Brain microvascular endothelial cell (primary cell): Measurements from ENCODE around the gene SPNS1.

Source experiments
- DNase-seq: peaks from one replicate; pipeline ENCODE4 v3.0.0-alpha.2; 2020
- H3K27ac ChIP-seq: fragments of 250-450 bp; sonication (Bioruptor Pico); 2 replicates; pipeline ENCODE4 v1.5.1; 2020; ENCODE audit warnings: mild to moderate bottlenecking, moderate library complexity
- H3K27me3 ChIP-seq: fragments of 250-450 bp; sonication (Bioruptor Pico); replicated peaks from 2 replicates; pipeline ENCODE4 v1.5.1; 2020; ENCODE audit warnings: mild to moderate bottlenecking
- H3K36me3 ChIP-seq: fragments of 250-450 bp; sonication (Bioruptor Pico); replicated peaks from 2 replicates; pipeline ENCODE4 v1.5.1; 2020; ENCODE audit warnings: mild to moderate bottlenecking
- H3K4me3 ChIP-seq: 2 replicates; pipeline ENCODE4 v1.5.1; 2011; ENCODE audit warnings: low read depth, mild to moderate bottlenecking, control low read depth, low read length, moderate library complexity
- in situ Hi-C: cut with HindIII; loops from 2 replicates; pipeline ENCODE4 v1.10.0; 2017; ENCODE audit warnings: low sequenced_read_pairs, low pct_ligation_motif_present
- TF ChIP-seq, protein P1 (sequence below): IDR thresholded peaks from 2 replicates; pipeline ENCODE4 v1.5.1; 2011; ENCODE audit warnings: low read depth, mild to moderate bottlenecking, moderate library complexity, low read length, control low read depth, inconsistent platforms; ENCODE audit errors: missing control alignments

SPNS1 gene

DNA sequence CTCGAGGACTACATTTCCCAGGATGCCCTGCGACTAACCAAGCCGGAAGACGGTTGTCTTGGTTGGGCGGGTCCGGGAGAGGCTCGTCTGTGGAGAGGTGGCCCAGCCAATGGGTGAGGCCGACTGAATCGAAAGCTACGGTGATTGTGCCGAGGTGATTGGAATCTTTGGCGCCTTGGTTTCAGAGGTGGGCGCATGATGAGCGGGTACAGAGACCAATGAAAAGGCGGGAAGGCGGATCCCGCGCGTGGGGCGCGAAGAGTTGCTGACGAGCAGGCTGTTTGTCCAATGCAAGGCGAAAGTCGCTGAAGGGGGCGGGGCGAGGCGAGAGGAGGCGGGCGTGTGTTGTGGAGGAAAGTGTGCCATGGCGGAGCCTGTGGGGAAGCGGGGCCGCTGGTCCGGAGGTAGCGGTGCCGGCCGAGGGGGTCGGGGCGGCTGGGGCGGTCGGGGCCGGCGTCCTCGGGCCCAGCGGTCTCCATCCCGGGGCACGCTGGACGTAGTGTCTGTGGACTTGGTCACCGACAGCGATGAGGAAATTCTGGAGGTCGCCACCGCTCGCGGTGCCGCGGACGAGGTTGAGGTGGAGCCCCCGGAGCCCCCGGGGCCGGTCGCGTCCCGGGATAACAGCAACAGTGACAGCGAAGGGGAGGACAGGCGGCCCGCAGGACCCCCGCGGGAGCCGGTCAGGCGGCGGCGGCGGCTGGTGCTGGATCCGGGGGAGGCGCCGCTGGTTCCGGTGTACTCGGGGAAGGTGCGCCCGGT lies 23.7 kb upstream of the SPNS1 start, which contains the start of gene NFATC2IP:
Gene NFATC2IP (plus strand): TSS at position 290 of the 762 bp plus-strand sequence. CDS start 75 bp downstream, at position 365.
- Histone ChIP-seq H3K4me3 (peak within 1 kb of the TSS; percentile 80), H3K27ac (peak within 1 kb of the TSS; percentile 34), H3K36me3 (peaks cover 5% of the 10 kb centered on the region), H3K27me3 (no peaks in the 10 kb centered on the region)
- TF ChIP-seq, protein P1, sequence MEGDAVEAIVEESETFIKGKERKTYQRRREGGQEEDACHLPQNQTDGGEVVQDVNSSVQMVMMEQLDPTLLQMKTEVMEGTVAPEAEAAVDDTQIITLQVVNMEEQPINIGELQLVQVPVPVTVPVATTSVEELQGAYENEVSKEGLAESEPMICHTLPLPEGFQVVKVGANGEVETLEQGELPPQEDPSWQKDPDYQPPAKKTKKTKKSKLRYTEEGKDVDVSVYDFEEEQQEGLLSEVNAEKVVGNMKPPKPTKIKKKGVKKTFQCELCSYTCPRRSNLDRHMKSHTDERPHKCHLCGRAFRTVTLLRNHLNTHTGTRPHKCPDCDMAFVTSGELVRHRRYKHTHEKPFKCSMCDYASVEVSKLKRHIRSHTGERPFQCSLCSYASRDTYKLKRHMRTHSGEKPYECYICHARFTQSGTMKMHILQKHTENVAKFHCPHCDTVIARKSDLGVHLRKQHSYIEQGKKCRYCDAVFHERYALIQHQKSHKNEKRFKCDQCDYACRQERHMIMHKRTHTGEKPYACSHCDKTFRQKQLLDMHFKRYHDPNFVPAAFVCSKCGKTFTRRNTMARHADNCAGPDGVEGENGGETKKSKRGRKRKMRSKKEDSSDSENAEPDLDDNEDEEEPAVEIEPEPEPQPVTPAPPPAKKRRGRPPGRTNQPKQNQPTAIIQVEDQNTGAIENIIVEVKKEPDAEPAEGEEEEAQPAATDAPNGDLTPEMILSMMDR, result no peak
- DNase-seq, result peak; percentile 100
- in situ Hi-C loops, result no loop called here

DNA sequence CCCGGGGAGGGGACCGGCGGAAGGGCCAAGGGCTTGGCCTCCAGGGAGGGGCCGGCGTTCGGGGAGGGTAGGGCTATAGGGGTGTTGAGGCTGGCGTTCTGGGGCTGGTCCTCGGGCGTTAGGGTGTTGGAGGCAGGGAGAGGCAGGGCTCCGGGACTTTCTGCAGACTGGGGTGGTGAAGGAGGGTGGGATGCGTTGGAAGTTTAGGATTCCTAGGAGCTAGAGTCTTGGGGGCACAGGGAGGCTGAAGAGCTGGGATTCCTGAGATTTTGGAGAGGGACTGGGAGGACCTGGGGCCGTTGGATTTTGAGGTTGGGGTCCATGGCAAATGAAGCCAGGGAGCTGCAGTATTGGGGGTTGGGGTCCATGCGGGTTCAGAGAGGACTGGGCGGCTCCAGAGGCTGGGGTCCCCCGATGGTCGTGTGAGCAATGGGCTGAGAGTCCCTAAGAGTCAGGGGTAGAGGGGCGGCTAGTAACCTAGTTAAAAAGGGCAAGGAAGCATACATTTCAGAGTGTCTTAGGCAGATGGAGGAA lies 23.1 kb upstream of the SPNS1 start:
- TF ChIP-seq, protein P1, result no peak
- peak overlapping the region; percentile 80 for H3K4me3 ChIP-seq
- in situ Hi-C loops, result no loop called here
- no peaks in the 10 kb centered on the region for H3K27me3 ChIP-seq
- peak overlapping the region; percentile 34 for H3K27ac ChIP-seq
- no peak for DNase-seq
- H3K36me3 ChIP-seq, result peaks cover 9% of the 10 kb centered on the region

DNA sequence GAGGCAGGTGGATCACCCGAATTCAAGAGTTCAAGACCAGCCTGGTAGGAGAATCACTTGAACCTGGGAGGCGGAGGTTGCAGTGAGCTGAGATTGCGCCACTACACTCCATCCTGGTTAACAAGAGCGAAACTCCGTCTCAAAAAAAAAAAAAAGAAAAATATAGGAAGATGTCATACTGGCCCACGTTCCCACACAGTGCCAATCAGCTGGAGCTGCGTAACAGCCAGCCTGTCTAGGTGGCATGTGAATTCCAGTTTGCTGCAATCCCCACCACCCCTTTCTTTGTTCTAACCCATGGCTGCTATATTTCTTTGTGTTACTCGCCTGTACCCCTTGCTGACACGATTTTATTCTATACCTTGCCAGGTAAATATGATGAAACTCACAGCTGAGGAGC lies 16.4 kb upstream of the SPNS1 start:
- no peak for DNase-seq
- Histone ChIP-seq H3K4me3 (no peak overlapping the region), H3K36me3 (peaks cover 33% of the 10 kb centered on the region), H3K27me3 (no peaks in the 10 kb centered on the region), H3K27ac (no peak overlapping the region)
- in situ Hi-C loops, result no loop called here
- TF ChIP-seq, protein P1, result no peak

DNA sequence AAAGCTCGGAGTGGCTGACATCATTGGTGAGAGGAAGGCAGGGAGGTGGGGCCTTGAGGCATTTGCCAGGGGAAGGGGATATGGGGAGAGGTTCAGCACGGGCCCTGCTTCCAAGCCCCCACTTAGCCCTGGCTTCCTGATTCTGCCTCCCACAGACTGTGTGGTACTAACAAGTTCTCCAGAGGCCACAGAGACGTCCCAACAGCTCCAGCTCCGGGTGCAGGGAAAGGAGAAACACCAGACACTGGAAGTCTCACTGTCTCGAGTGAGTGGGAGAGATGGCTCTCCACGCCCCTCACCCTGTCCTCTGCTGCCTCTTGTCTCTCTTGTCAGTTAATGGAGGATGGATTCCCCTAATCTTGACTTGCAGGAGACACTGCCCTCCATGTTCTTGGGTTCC lies 15.7 kb upstream of the SPNS1 start:
- Histone ChIP-seq H3K36me3 (peaks cover 36% of the 10 kb centered on the region), H3K27me3 (no peaks in the 10 kb centered on the region), H3K27ac (no peak overlapping the region), H3K4me3 (no peak overlapping the region)
- in situ Hi-C loops, result no loop called here
- TF ChIP-seq, protein P1, result no peak
- no peak for DNase-seq

DNA sequence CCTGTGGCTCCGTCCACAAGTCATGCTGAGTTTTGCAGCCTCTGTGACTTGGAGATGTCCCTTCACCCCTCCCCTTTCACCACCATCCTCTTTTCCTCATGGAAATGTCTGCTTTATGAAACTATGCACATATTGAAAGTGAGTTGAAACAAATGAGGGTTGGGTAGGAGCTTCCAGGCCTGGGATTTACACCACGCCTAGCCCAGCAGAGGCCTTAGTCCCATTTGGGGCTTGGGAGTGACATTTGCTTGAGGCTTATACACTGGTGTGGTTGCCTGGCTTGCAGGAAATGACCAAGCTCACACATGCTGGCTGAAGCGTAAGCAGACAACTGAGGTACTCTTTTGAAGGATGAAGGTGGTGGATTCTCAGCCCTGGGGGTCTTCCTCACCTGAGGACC lies 10.5 kb upstream of the SPNS1 start:
- DNase-seq, result no peak
- in situ Hi-C loops, result no loop called here
- TF ChIP-seq, protein P1, result no peak
- H3K4me3 ChIP-seq, result no peak overlapping the region
- H3K36me3 ChIP-seq, result peaks cover 31% of the 10 kb centered on the region
- H3K27ac ChIP-seq, result no peak overlapping the region
- H3K27me3 ChIP-seq, result no peaks in the 10 kb centered on the region
